Heart left ventricle (tissue), 16 donors: Measurements from ENCODE around the gene CDK4. TPM values are rescaled to one million over a fixed set of nuclear protein-coding genes. Genes with fewer than 3 reads are reported as not detected.
A peak's percentile ranks its signal among the peaks of the same experiment; 100 is the strongest.

Experiments
- ATAC-seq, 4 donors: fragments of 200-7000 bp; cut with Tn5 transposase; one replicate each; pipeline ENCODE4 v1.9.1; 2020 to 2022; ENCODE audit warnings: moderate library complexity in 4 of 4, mild to moderate bottlenecking in 3 of 4, moderate number of reproducible peaks in 1 of 4
- DNase-seq, 5 donors: peaks; one replicate each; pipeline ENCODE4 v3.0.0-alpha.2; 2020
- H3K27ac ChIP-seq, 12 donors: fragments of 200-600 bp; sonication (generic) in 4 of 12; one replicate each; pipeline versions ENCODE4 v1.5.0 to v1.8.0; 2016 to 2022; ENCODE audit warnings: mild to moderate bottlenecking in 2 of 12
- H3K27me3 ChIP-seq, 9 donors: fragments of 200-600 bp; sonication (generic) in 2 of 9; one replicate each; pipeline versions ENCODE4 v1.5.1 to v1.8.0; 2016 to 2022; ENCODE audit warnings: mild to moderate bottlenecking in 3 of 9
- H3K36me3 ChIP-seq, 9 donors: fragments of 200-600 bp; sonication (generic) in 2 of 9; one replicate each; pipeline versions ENCODE4 v1.5.0 to v1.8.0; 2018 to 2022; ENCODE audit warnings: mild to moderate bottlenecking in 2 of 9
- H3K4me1 ChIP-seq, 12 donors: fragments of 200-600 bp; sonication (generic) in 4 of 12; one replicate each; pipeline versions ENCODE4 v1.5.0 to v1.8.0; 2016 to 2022; ENCODE audit warnings: mild to moderate bottlenecking in 3 of 12
- H3K4me3 ChIP-seq, 12 donors: fragments of 200-600 bp; sonication (generic) in 4 of 12; one replicate each; pipeline versions ENCODE4 v1.5.0 to v1.8.0; 2017 to 2022; ENCODE audit warnings: mild to moderate bottlenecking in 9 of 12, moderate library complexity in 4 of 12
- H3K9me3 ChIP-seq, 12 donors: fragments of 200-600 bp; sonication (generic) in 4 of 12; one replicate each; pipeline versions ENCODE4 v1.5.0 to v1.8.0; 2016 to 2022; ENCODE audit warnings: mild to moderate bottlenecking in 1 of 12
- CTCF ChIP-seq, 12 donors: fragments of 200-600 bp; sonication (generic) in 4 of 12; IDR thresholded peaks; one replicate each; pipeline versions ENCODE4 v1.5.0 to v1.8.0; 2018 to 2022; ENCODE audit warnings: antibody characterized with exemption in 12 of 12, mild to moderate bottlenecking in 5 of 12
- POLR2A ChIP-seq, 2 donors: fragments of 450-650 bp; IDR thresholded peaks; one replicate each; pipeline ENCODE4 v1.6.1; 2017; ENCODE audit warnings: antibody characterized with exemption in 2 of 2, mild to moderate bottlenecking in 2 of 2, moderate library complexity in 2 of 2
- WGBS, 4 donors: extraction: QIAGEN DNeasy Blood & Tissue Kit in 2 of 4; methylation state at CpG; one replicate each; pipeline versions ENCODE4 v1.1.5 to v1.1.7; 2013 to 2018; 5-methylcytosine and 5-hydroxymethylcytosine counted together
- intact Hi-C, 10 donors: fragments of 100-400 bp; cut with DNase I; formaldehyde crosslinking; loops; one replicate each; pipeline versions ENCODE4 v1.11.1 to v1.14.2; 2022
- polyA plus RNA-seq, 2 donors: library from polyadenylated mRNA; stranded (reverse); fragments of 200-250 nt; gene quantifications; one replicate each; pipeline ENCODE4 v1.2.3, GENCODE V29; 2013
- total RNA-seq, 9 donors: library from RNA; depleted of rRNA in 2 of 9; stranded (reverse); fragments of >200 nt in 2 of 9; fragmentation: NEBNext Ultra II Directional in 3 of 9; extraction: Animal tissue kit (Norgen Biotek cat#: 25700) in 3 of 9; gene quantifications; one replicate each; pipeline versions ENCODE4 v1.1.0 to v1.2.4, GENCODE V29; 2016 to 2023
- donor health status: ischemic (EF 13 %, LVEDD 7.1; RV severe dilation, severe dysfunction).
- donor health status: healthy with polysubstance abuse.
- donor health status: DM: no; HTN: yes; CAD: no.
- donor health status: DM: no; HTN: no; CAD: no.
- donor health status: ischemic (EF 25% LVEDD 6.9; RV normal size, moderate dysfunction).
- donor health status: ischemic (EF 25% LVEDD 5.7; RV mildly dilated, moderate dysfunction).
- donor health status: healthy.
- donor health status: DM: yes; HTN: yes; CAD: no.
- donor health status: ischemic (EF 35%, LVEDD 5.7; RV mildly dilated, moderate dysfunction).
- donor health status: nonischemic (EF 11% LVEDD 7.7; RV severe dilation, severe dysfunction).
- donor health status: DM: yes; HTN: yes; CAD: no.
- donor health status: PGD.
- donor health status: ischemic (EF 29% LVEDD 5.4; RV normal size, mild dysfunction).
- donor health status: nonischemic (EF 23%, LVEDD 6.1; RV moderate dilation, normal function).

The CDK4 gene
- total and polyA plus RNA-seq, 11 donors = 23.4 to 81.9 (median 50.2) TPM

GRCh38 chr12:57781244-57781643 is 29.1 kb upstream of the CDK4 start:
- Histone ChIP-seq H3K36me3 (peaks cover 0 to 34% (median 13%) of the 10 kb centered on the region in 9 donors), H3K27me3 (no peaks in the 10 kb centered on the region), H3K9me3 (no peaks in the 10 kb centered on the region), H3K4me1 (peaks cover 0 to 41% (median 13%) of the 10 kb centered on the region in 12 donors), H3K27ac (peak overlapping the region in 1 of 12 donors; percentile 80), H3K4me3 (no peak overlapping the region)
- DNase-seq = no peak
- no peak for ATAC-seq
- intact Hi-C loops = loop anchor here in 4 of 10 donors (5.0 kb wide), 1 partner anchor 126 kb away; no protein-coding TSS in a partner anchor
- no peak for TF ChIP-seq POLR2A (IDR thresholded peaks at IDR 0.05)
- no peak for TF ChIP-seq CTCF (IDR thresholded peaks at IDR 0.05)
- 93 to 96% (median 94%) methylated on average over 3 of the region's 3 CpGs for WGBS, 4 donors

GRCh38 chr12:57780284-57780897 is 28.3 kb upstream of the CDK4 start:
- DNase-seq (no peak), ATAC-seq (no peak)
- intact Hi-C loops = loop anchor here in 4 of 10 donors (5.0 kb wide), 1 partner anchor 127 kb away; no protein-coding TSS in a partner anchor
- TF ChIP-seq CTCF (IDR thresholded peaks at IDR 0.05) (no peak), POLR2A (IDR thresholded peaks at IDR 0.05) (no peak)
- Histone ChIP-seq H3K36me3 (peaks cover 0 to 34% (median 10%) of the 10 kb centered on the region in 9 donors), H3K9me3 (no peaks in the 10 kb centered on the region), H3K4me1 (peaks cover 0 to 41% (median 13%) of the 10 kb centered on the region in 12 donors), H3K27me3 (no peaks in the 10 kb centered on the region), H3K4me3 (no peak overlapping the region), H3K27ac (peak overlapping the region in 1 of 12 donors; percentile 80)
- WGBS, 4 donors = 85 to 95% (median 91%) methylated on average over 3 to 4 of the region's 4 CpGs

GRCh38 chr12:57779736-57780135 is 27.6 kb upstream of the CDK4 start:
- 50 to 61% (median 56%) methylated on average over 1 of the region's 1 CpG for WGBS, 4 donors
- peaks cover 0 to 35% (median 6%) of the 10 kb centered on the region in 9 donors for H3K36me3 ChIP-seq
- no peaks in the 10 kb centered on the region for H3K27me3 ChIP-seq
- no peak overlapping the region for H3K27ac ChIP-seq
- H3K9me3 ChIP-seq = no peaks in the 10 kb centered on the region
- ATAC-seq (no peak), DNase-seq (no peak)
- peaks cover 0 to 41% (median 13%) of the 10 kb centered on the region in 12 donors for H3K4me1 ChIP-seq
- no peak overlapping the region for H3K4me3 ChIP-seq
- intact Hi-C loops = loop anchor here in 4 of 10 donors (5.0 kb wide), 1 partner anchor 128 kb away; no protein-coding TSS in a partner anchor
- TF ChIP-seq POLR2A (IDR thresholded peaks at IDR 0.05) (no peak), CTCF (IDR thresholded peaks at IDR 0.05) (no peak)

GRCh38 chr12:57777911-57778310 is 25.8 kb upstream of the CDK4 start:
- ATAC-seq (no peak), DNase-seq (no peak)
- peaks cover 0 to 34% (median 8%) of the 10 kb centered on the region in 12 donors for H3K4me1 ChIP-seq
- no peak overlapping the region for H3K4me3 ChIP-seq
- H3K9me3 ChIP-seq = no peaks in the 10 kb centered on the region
- 92 to 98% (median 95%) methylated on average over 7 of the region's 7 CpGs for WGBS, 4 donors
- H3K27me3 ChIP-seq = no peaks in the 10 kb centered on the region
- TF ChIP-seq CTCF (IDR thresholded peaks at IDR 0.05) (no peak), POLR2A (IDR thresholded peaks at IDR 0.05) (no peak)
- intact Hi-C loops = no loop called here
- no peak overlapping the region for H3K27ac ChIP-seq
- H3K36me3 ChIP-seq = peaks cover 0 to 26% (median 6%) of the 10 kb centered on the region in 9 donors
